NCI-H2029 treated with DMSO at 0.1 percent for 48 hours (cell line): Measurements from ENCODE around the gene GABRB3.

Experiments
- DNase-seq: peaks from one replicate; lab custom pipeline; 2025; lab: John Stamatoyannopoulos, UW

GABRB3 gene

GRCh38 chr15:26628879-26629529 is 143.9 kb downstream of the GABRB3 start:
- no peak for DNase-seq

- no peak for DNase-seq
Measured at GRCh38 chr15:26628071-26628470, 144.8 kb downstream of the GABRB3 start.

- DNase-seq: no peak
Measured at GRCh38 chr15:26624128-26624527, 148.7 kb downstream of the GABRB3 start.

- no peak for DNase-seq
Measured at GRCh38 chr15:26623071-26623470, 149.8 kb downstream of the GABRB3 start.

- no peak for DNase-seq
Measured at GRCh38 chr15:26621816-26622215, 151.1 kb downstream of the GABRB3 start.

- DNase-seq: no peak
Measured at GRCh38 chr15:26620528-26621458, 152.1 kb downstream of the GABRB3 start.

GRCh38 chr15:26615927-26616302 is 157.0 kb downstream of the GABRB3 start:
- no peak for DNase-seq

GRCh38 chr15:26615188-26615926 is 157.5 kb downstream of the GABRB3 start:
- no peak for DNase-seq

- no peak for DNase-seq
Measured at GRCh38 chr15:26614734-26615133, 158.1 kb downstream of the GABRB3 start.

GRCh38 chr15:26598704-26599103 is 174.2 kb downstream of the GABRB3 start:
- DNase-seq: no peak

GRCh38 chr15:26595611-26596010 is 177.3 kb downstream of the GABRB3 start:
- no peak for DNase-seq

GRCh38 chr15:26590676-26591075 is 182.2 kb downstream of the GABRB3 start:
- no peak for DNase-seq

- no peak for DNase-seq
Measured at GRCh38 chr15:26582840-26583239, 190.0 kb downstream of the GABRB3 start.

GRCh38 chr15:26580943-26581342 is 191.9 kb downstream of the GABRB3 start:
- DNase-seq: no peak

- no peak for DNase-seq
Measured at GRCh38 chr15:26572602-26573350, 200.1 kb downstream of the GABRB3 start.

GRCh38 chr15:26571346-26571745 is 201.5 kb downstream of the GABRB3 start:
- no peak for DNase-seq

- no peak for DNase-seq
Measured at GRCh38 chr15:26565542-26565941, 207.3 kb downstream of the GABRB3 start.

GRCh38 chr15:26564361-26564760 is 208.5 kb downstream of the GABRB3 start:
- no peak for DNase-seq

GRCh38 chr15:26562336-26562735 is 210.5 kb downstream of the GABRB3 start:
- DNase-seq: no peak

GRCh38 chr15:26561896-26562295 is 211.0 kb downstream of the GABRB3 start:
- no peak for DNase-seq

- no peak for DNase-seq
Measured at GRCh38 chr15:26561130-26561529, 211.7 kb downstream of the GABRB3 start.

GRCh38 chr15:26555898-26556297 is 217.0 kb downstream of the GABRB3 start:
- DNase-seq: no peak
